Measurements from ENCODE around the gene RALGPS1.

DNA sequence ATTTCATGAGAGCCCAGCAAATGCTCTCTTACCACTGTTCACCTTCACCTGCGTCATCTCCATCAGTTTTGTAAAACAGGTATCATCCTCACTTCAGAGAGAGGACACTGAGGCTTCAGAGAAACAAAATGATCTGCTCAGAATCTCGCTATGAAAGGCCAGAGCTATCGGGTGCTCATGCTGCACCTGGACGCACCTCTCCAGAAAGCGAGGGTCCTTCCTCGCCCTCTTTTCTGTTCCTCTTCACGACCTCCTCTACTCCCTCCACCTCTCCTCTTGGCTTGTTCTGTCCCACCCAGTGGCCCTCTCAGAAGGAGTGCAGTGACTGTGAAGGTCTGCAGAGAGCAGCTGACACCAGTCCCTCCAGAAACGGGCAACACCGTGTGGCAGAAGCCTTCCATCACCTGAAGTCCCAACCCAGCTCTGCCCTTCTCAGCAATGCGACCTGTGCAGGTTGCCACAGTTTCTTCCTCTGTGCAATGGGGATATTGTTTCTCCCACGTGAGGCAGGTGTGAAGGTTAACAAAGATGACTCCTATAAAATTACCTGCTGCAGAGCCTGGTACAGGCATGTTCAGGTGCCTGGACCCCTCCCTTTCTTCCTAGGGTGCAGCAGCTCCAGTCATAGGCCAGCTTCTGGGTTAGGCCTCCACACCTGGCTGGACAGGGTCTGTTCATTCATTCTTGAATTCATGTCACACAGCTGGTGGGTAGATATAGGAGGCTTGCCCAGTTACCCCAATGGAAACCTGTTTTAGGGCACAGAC lies 253.2 kb downstream of the RALGPS1 start:
- TF ChIP-seq FOXA1 (IDR thresholded peaks at IDR 0.05) (no peak), SUZ12 (IDR thresholded peaks at IDR 0.05) (no peak), TARDBP (IDR thresholded peaks at IDR 0.05) (no peak), L3MBTL2 (conservative IDR thresholded peaks at IDR 0.05) (no peak), SP1 (IDR thresholded peaks at IDR 0.05) (no peak), FOXM1 (IDR thresholded peaks at IDR 0.05; ENCODE audit: borderline replicate concordance) (no peak), HDGF (IDR thresholded peaks at IDR 0.05; ENCODE audit: borderline replicate concordance) (no peak), BHLHE40 (IDR thresholded peaks at IDR 0.05; ENCODE audit: borderline replicate concordance) (no peak), NFRKB (IDR thresholded peaks at IDR 0.05) (no peak), CTBP1 (IDR thresholded peaks at IDR 0.05; ENCODE audit: borderline replicate concordance) (no peak), FOXK2 (IDR thresholded peaks at IDR 0.05) (no peak), ELF4 (IDR thresholded peaks at IDR 0.05) (no peak)
- TF ChIP-seq, protein P1, sequence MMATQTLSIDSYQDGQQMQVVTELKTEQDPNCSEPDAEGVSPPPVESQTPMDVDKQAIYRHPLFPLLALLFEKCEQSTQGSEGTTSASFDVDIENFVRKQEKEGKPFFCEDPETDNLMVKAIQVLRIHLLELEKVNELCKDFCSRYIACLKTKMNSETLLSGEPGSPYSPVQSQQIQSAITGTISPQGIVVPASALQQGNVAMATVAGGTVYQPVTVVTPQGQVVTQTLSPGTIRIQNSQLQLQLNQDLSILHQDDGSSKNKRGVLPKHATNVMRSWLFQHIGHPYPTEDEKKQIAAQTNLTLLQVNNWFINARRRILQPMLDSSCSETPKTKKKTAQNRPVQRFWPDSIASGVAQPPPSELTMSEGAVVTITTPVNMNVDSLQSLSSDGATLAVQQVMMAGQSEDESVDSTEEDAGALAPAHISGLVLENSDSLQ (IDR thresholded peaks at IDR 0.05), result no peak

All from HEK293T (cell line).